OCI-LY7 (cell line): ENCODE measurements around the gene SCGB2B2. TPM values are rescaled to one million over a fixed set of nuclear protein-coding genes. Genes with fewer than 3 reads are reported as not detected.
"Not testable (repeated sequence)": the region's sequence is repeated elsewhere in the genome, so short reads cannot be mapped to it uniquely, and the experiment has no call there.

Source experiments
- BruUV-seq: library from RNA; stranded (reverse); fragments of 400-500 nt; replicated peaks from 2 replicates; lab custom pipeline; 2021; lab: Mats Ljungman, UMichigan
- CTCF ChIA-PET: fragments of 300-600 bp; sonication (Branson Sonifier 250); formaldehyde crosslinking; loops from one replicate; lab custom pipeline; 2022; ENCODE audit warnings: antibody characterized with exemption; ENCODE audit not compliant: unreplicated experiment; lab: Charles Lee
- POLR2A ChIA-PET: fragments of 300-600 bp; sonication (Branson Sonifier 250); formaldehyde crosslinking; loops from one replicate; lab custom pipeline; 2022; ENCODE audit warnings: antibody characterized with exemption; lab: Charles Lee
- DNase-seq: peaks from one replicate; pipeline ENCODE4 v3.0.0-alpha.2; 2015; ENCODE audit warnings: low spot score
- H2AFZ ChIP-seq: fragments of 200-600 bp; sonication (generic), shearing (Covaris generic); 2 replicates; pipeline ENCODE4 v1.6.1; 2014; ENCODE audit warnings: mild to moderate bottlenecking, antibody characterized with exemption, low read length, moderate library complexity
- H3K27ac ChIP-seq: fragments of 200-600 bp; sonication (generic); 2 replicates; pipeline ENCODE4 v1.5.1; 2014; ENCODE audit warnings: mixed run types, low read depth, mild to moderate bottlenecking, moderate library complexity, low read length, inconsistent platforms; ENCODE audit not compliant: poor library complexity, severe bottlenecking
- H3K36me3 ChIP-seq: fragments of 200-600 bp; sonication (generic); 2 replicates; pipeline ENCODE4 v1.6.1; 2014; ENCODE audit warnings: mild to moderate bottlenecking, antibody characterized with exemption, low read length, moderate library complexity, mixed read lengths; ENCODE audit not compliant: insufficient read depth
- H3K4me1 ChIP-seq: fragments of 200-600 bp; sonication (generic); 2 replicates; pipeline ENCODE4 v1.5.1; 2014; ENCODE audit warnings: mild to moderate bottlenecking, low read length; ENCODE audit not compliant: insufficient read depth, poor library complexity, severe bottlenecking
- H3K4me2 ChIP-seq: fragments of 200-600 bp; sonication (generic); 2 replicates; pipeline ENCODE4 v1.6.1; 2014; ENCODE audit warnings: mild to moderate bottlenecking, low read length
- H3K4me3 ChIP-seq: fragments of 200-600 bp; sonication (generic); 2 replicates; pipeline ENCODE4 v1.5.1; 2014; ENCODE audit warnings: mild to moderate bottlenecking, low read depth, low read length; ENCODE audit not compliant: poor library complexity, severe bottlenecking
- H3K79me2 ChIP-seq: fragments of 200-600 bp; sonication (generic); 2 replicates; pipeline ENCODE4 v1.6.1; 2016; ENCODE audit warnings: low read depth, mild to moderate bottlenecking, low read length, moderate library complexity, mixed read lengths; ENCODE audit not compliant: insufficient read depth
- H3K9me2 ChIP-seq: fragments of 200-600 bp; sonication (generic); 2 replicates; pipeline ENCODE4 v1.6.1; 2016; ENCODE audit warnings: mild to moderate bottlenecking, low read length, mixed read lengths; ENCODE audit not compliant: insufficient read depth
- H3K9me3 ChIP-seq: fragments of 200-600 bp; sonication (generic); 2 replicates; pipeline ENCODE4 v1.6.1; 2014; ENCODE audit warnings: mild to moderate bottlenecking, mixed run types, low read length, mixed read lengths
- H4K20me1 ChIP-seq: fragments of 200-600 bp; sonication (generic); 2 replicates; pipeline ENCODE4 v1.6.1; 2014; ENCODE audit warnings: mild to moderate bottlenecking, antibody characterized with exemption, low read length, moderate library complexity, mixed read lengths; ENCODE audit not compliant: insufficient read depth
- EZH2phosphoT487 ChIP-seq: fragments of 200-600 bp; sonication (generic); IDR thresholded peaks from 2 replicates; pipeline ENCODE4 v1.6.1; 2018; ENCODE audit warnings: low read depth, borderline replicate concordance, mild to moderate bottlenecking, mixed run types, antibody characterized with exemption, low read length, moderate library complexity, mixed read lengths
- intact Hi-C: fragments of 100-400 bp; cut with micrococcal nuclease; formaldehyde crosslinking; loops from one replicate; pipeline ENCODE4 v1.10.0; 2022; ENCODE audit not compliant: unreplicated experiment
- total RNA-seq, 2 experiments: library from RNA; depleted of rRNA in 1 of 2; stranded (reverse); fragments of >200 nt in 1 of 2; shearing (Covaris generic) in 1 of 2; gene quantifications; 2 replicates each; pipeline ENCODE4 v1.2.3, GENCODE V29; 2014 to 2022
- TF ChIP-seq, protein P1 (sequence below): fragments of 200-600 bp; sonication (generic); conservative IDR thresholded peaks from 2 replicates; pipeline ENCODE4 v1.5.1; 2014; ENCODE audit warnings: mild to moderate bottlenecking, antibody characterized with exemption, low read length, moderate library complexity, mixed read lengths

SCGB2B2 gene
- total RNA-seq, 2 experiments from 2014 or later = 0.54 to 1.7 TPM

DNA sequence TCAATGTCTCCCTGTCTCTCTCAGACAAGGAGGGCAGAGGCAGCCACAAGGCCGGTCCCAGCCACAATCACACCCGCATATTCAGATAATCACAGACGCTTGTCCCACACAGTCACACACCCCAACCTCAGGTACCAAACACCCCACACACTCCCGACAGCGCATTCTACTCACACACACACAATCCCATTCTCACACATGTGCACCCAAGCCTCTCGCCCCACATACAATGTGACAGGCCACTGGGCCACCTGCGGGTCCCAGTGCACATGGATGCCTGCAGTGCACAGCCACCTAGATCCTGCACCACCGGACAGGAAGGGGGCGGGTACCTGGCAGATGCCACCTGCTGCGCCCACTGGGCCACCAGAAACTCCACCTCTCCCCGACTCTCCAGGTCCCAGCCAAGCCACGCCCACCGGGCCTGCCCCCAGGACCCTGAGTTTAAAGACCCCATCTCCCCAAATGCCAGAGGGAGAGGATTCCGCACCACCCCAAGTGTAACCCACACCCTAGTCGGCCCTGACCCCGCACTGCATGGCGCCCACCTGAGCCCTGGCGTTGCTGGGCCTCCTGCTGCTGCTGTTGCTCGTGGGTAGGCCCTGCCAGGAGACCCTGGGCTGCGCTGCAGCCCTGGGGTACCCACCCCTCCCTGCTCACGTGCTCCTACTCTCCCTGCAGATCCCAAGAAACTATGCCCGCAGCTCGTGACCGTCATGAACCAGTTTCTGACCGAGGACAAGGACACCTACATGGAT lies 10.6 kb downstream of the SCGB2B2 start:
- H3K4me1 ChIP-seq = no peaks in the 10 kb centered on the region
- no peak overlapping the region for H3K27ac ChIP-seq
- no peak overlapping the region for H3K4me2 ChIP-seq
- no peaks in the 10 kb centered on the region for H3K9me2 ChIP-seq
- H3K4me3 ChIP-seq = no peak overlapping the region
- intact Hi-C loops = no loop called here
- TF ChIP-seq EZH2phosphoT487 = no peak
- TF ChIP-seq, protein P1, sequence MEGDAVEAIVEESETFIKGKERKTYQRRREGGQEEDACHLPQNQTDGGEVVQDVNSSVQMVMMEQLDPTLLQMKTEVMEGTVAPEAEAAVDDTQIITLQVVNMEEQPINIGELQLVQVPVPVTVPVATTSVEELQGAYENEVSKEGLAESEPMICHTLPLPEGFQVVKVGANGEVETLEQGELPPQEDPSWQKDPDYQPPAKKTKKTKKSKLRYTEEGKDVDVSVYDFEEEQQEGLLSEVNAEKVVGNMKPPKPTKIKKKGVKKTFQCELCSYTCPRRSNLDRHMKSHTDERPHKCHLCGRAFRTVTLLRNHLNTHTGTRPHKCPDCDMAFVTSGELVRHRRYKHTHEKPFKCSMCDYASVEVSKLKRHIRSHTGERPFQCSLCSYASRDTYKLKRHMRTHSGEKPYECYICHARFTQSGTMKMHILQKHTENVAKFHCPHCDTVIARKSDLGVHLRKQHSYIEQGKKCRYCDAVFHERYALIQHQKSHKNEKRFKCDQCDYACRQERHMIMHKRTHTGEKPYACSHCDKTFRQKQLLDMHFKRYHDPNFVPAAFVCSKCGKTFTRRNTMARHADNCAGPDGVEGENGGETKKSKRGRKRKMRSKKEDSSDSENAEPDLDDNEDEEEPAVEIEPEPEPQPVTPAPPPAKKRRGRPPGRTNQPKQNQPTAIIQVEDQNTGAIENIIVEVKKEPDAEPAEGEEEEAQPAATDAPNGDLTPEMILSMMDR = no peak
- H3K36me3 ChIP-seq = no peaks in the 10 kb centered on the region
- no peaks in the 10 kb centered on the region for H4K20me1 ChIP-seq
- H3K9me3 ChIP-seq = no peaks in the 10 kb centered on the region
- no TSS peak for BruUV-seq
- DNase-seq = no peak
- no peaks in the 10 kb centered on the region for H3K79me2 ChIP-seq
- ChIA-PET CTCF (no interaction called here), POLR2A (interaction anchor here (0.7 to 1.3 kb wide), 3 partner anchors 10 to 346 kb away, joined by 3 to 6 read pairs (median 4); partner anchors contain the start of genes SCGB2B2 and ZNF302)
- no peak overlapping the region for H2AFZ ChIP-seq

- BruUV-seq, H3K79me2 ChIP-seq: not testable (repeated sequence)
- POLR2A ChIA-PET = interaction anchor here (1.2 kb wide), 1 partner anchor 12 kb away, joined by 3 read pairs; the partner anchor contains the start of gene ZNF302
Measured at GRCh38 chr19:34665275-34665674, 11.7 kb downstream of the SCGB2B2 start.

GRCh38 chr19:34664870-34665269 lies 12.1 kb downstream of the SCGB2B2 start:
- H3K9me2 ChIP-seq = no peaks in the 10 kb centered on the region
- POLR2A ChIA-PET = interaction anchor here (1.2 kb wide), 1 partner anchor 13 kb away, joined by 3 read pairs; the partner anchor contains the start of gene ZNF302
- intact Hi-C loops = no loop called here
- no peaks in the 10 kb centered on the region for H3K4me1 ChIP-seq
- H3K79me2 ChIP-seq = no peaks in the 10 kb centered on the region
- no peaks in the 10 kb centered on the region for H3K36me3 ChIP-seq
- CTCF ChIA-PET = no interaction called here
- H3K27ac ChIP-seq = no peak overlapping the region
- no peaks in the 10 kb centered on the region for H4K20me1 ChIP-seq
- H3K4me2 ChIP-seq = no peak overlapping the region
- no peak for DNase-seq
- no peak overlapping the region for H2AFZ ChIP-seq
- H3K9me3 ChIP-seq = no peaks in the 10 kb centered on the region
- TF ChIP-seq, protein P1 = no peak
- no peak for TF ChIP-seq EZH2phosphoT487
- no peak overlapping the region for H3K4me3 ChIP-seq
- BruUV-seq = no TSS peak

More at GRCh38 chr19:34665275-34665674, 11.7 kb downstream of the SCGB2B2 start:
- H3K4me3 ChIP-seq, H3K9me3 ChIP-seq, H3K9me2 ChIP-seq, DNase-seq, H3K4me2 ChIP-seq, H4K20me1 ChIP-seq, H3K4me1 ChIP-seq, intact Hi-C loops, H2AFZ ChIP-seq, H3K36me3 ChIP-seq, CTCF ChIA-PET, H3K27ac ChIP-seq: not testable (repeated sequence)
